Prostate gland (tissue), 2 donors: ENCODE data around the gene PEAR1. TPM values are rescaled to one million over a fixed set of nuclear protein-coding genes. Genes with fewer than 3 reads are reported as not detected.

ENCODE experiments used
- DNase-seq: peaks from one replicate; pipeline ENCODE4 v3.0.0-alpha.2; 2019; ENCODE audit warnings: low spot score
- H3K27ac ChIP-seq, 2 donors: fragments of 200-600 bp; sonication (generic); 2 replicates each; pipeline ENCODE4 v1.5.1; 2017 to 2019
- H3K27me3 ChIP-seq: fragments of 200-600 bp; sonication (generic); replicated peaks from 2 replicates; pipeline ENCODE4 v1.5.1; 2019; ENCODE audit not compliant: insufficient read depth
- H3K36me3 ChIP-seq, 2 donors: fragments of 200-600 bp; sonication (generic); 1 replicate in 1 of 2; 2 replicates in 1 of 2; pipeline versions ENCODE4 v1.5.1 to v1.8.1; 2017 to 2019
- H3K4me1 ChIP-seq: fragments of 200-600 bp; sonication (generic); replicated peaks from 2 replicates; pipeline ENCODE4 v1.5.1; 2019
- H3K4me3 ChIP-seq, 2 donors: fragments of 200-600 bp; sonication (generic); 2 replicates each; pipeline ENCODE4 v1.5.1; 2017 to 2019
- H3K9me3 ChIP-seq: fragments of 200-600 bp; sonication (generic); 2 replicates; pipeline ENCODE4 v1.5.1; 2017
- CTCF ChIP-seq, 4 experiments: fragments of 200-600 bp in 2 of 4; fragments of 450-650 bp in 2 of 4; sonication (generic) in 2 of 4; IDR thresholded peaks; 1 replicate in 3 of 4; 2 replicates in 1 of 4; pipeline ENCODE4 v1.5.1; 2016 to 2019; ENCODE audit warnings: antibody characterized with exemption in 4 of 4, mild to moderate bottlenecking in 2 of 4, moderate library complexity in 2 of 4
- POLR2A ChIP-seq: fragments of 450-650 bp; IDR thresholded peaks from one replicate; pipeline ENCODE4 v1.6.1; 2016; ENCODE audit warnings: antibody characterized with exemption, mild to moderate bottlenecking
- POLR2AphosphoS5 ChIP-seq: sonication (generic); formaldehyde crosslinking; IDR thresholded peaks from one replicate; pipeline ENCODE4 v1.6.1; 2017; ENCODE audit warnings: antibody characterized with exemption
- WGBS: methylation state at CpG from one replicate; pipeline ENCODE4 v1.1.5; 2018; 5-methylcytosine and 5-hydroxymethylcytosine counted together
- intact Hi-C: fragments of 100-400 bp; cut with DNase I; formaldehyde crosslinking; loops from one replicate; pipeline ENCODE4 v1.14.2; 2022
- total RNA-seq, 2 donors: library from RNA; depleted of rRNA; stranded (reverse); fragments of >200 nt; gene quantifications; one replicate each; pipeline ENCODE4 v1.1.0, GENCODE V29; 2016

PEAR1 gene
- total RNA-seq, 2 donors from 2014 or later, result 3.6 to 20.0 TPM

GRCh38 chr1:156859523-156860112, 33.9 kb upstream of the PEAR1 start:
- Histone ChIP-seq H3K4me1 (peaks cover 17% of the 10 kb centered on the region), H3K4me3 (peak overlapping the region; percentile 4 to 11), H3K9me3 (no peaks in the 10 kb centered on the region), H3K27ac (no peak overlapping the region), H3K36me3 (no peaks in the 10 kb centered on the region), H3K27me3 (peaks cover 14% of the 10 kb centered on the region)
- DNase-seq, result no peak
- intact Hi-C loops, result loop anchor here (5.0 to 10.0 kb wide), 2 partner anchors 57 to 165 kb away; no protein-coding TSS in a partner anchor
- WGBS, result under 1% methylated on average over 33 of the region's 33 CpGs
- no peak for TF ChIP-seq POLR2AphosphoS5
- no peak for TF ChIP-seq POLR2A
- no peak for TF ChIP-seq CTCF (IDR thresholded peaks at IDR 0.05)

GRCh38 chr1:156860113-156860627, 33.3 kb upstream of the PEAR1 start:
- H3K9me3 ChIP-seq, result no peaks in the 10 kb centered on the region
- peaks cover 17% of the 10 kb centered on the region for H3K4me1 ChIP-seq
- DNase-seq, result peak; percentile 14
- peaks cover 14% of the 10 kb centered on the region for H3K27me3 ChIP-seq
- H3K36me3 ChIP-seq, result no peaks in the 10 kb centered on the region
- peak overlapping the region; percentile 4 to 11 for H3K4me3 ChIP-seq
- no peak overlapping the region for H3K27ac ChIP-seq
- intact Hi-C loops, result loop anchor here (5.0 to 10.0 kb wide), 2 partner anchors 58 to 165 kb away; no protein-coding TSS in a partner anchor
- TF ChIP-seq POLR2A (no peak), CTCF (IDR thresholded peaks at IDR 0.05) (peak; percentile 42 to 78 (median 71))
- under 1% methylated on average over 35 of the region's 35 CpGs for WGBS

DNA sequence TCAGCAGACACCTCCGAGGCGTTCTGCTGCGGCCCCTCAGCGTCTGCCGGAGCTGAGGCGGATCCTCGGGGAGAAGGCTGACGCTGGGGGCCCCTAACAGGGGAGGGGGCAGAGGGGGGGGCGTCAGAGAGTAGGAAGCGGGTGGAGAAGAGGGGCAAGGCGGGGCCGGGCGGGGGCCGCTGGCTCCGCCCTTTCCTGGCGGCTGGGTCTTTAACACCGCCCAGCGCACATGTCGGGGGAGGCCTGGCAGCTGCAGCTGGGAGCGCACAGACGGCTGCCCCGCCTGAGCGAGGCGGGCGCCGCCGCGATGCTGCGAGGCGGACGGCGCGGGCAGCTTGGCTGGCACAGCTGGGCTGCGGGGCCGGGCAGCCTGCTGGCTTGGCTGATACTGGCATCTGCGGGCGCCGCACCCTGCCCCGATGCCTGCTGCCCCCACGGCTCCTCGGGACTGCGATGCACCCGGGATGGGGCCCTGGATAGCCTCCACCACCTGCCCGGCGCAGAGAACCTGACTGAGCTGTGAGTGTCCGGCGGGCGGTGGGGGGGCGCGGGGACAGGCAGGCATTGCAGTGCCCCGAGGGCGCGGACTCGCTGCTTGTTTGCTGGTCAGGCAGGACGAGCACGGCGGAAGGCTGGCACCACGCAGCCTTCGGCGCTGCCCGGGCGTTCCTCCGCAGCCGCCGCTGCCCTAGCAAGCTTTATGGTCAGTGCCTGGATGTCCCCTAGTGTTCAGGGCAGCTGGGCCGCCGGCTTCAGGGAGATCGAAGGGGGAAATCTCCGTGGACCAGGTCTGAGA, 32.7 kb upstream of the PEAR1 start, which contains the start of gene NTRK1:
Gene NTRK1 (plus strand): TSS at position 238 of the 796 bp plus-strand sequence. CDS start 70 bp downstream, at position 308.
- TF ChIP-seq POLR2AphosphoS5 (no peak), CTCF (IDR thresholded peaks at IDR 0.05) (no peak), POLR2A (no peak)
- H3K27me3 ChIP-seq, result peaks cover 14% of the 10 kb centered on the region
- 4% methylated on average over 62 of the region's 69 CpGs for WGBS
- H3K27ac ChIP-seq, result no peak within 1 kb of the TSS
- H3K9me3 ChIP-seq, result no peaks in the 10 kb centered on the region
- H3K4me3 ChIP-seq, result peak within 1 kb of the TSS; percentile 4 to 11
- H3K36me3 ChIP-seq, result no peaks in the 10 kb centered on the region
- DNase-seq, result no peak
- H3K4me1 ChIP-seq, result peaks cover 17% of the 10 kb centered on the region
- intact Hi-C loops, result loop anchor here (5.0 to 10.0 kb wide), 2 partner anchors 59 to 166 kb away; no protein-coding TSS in a partner anchor

DNA sequence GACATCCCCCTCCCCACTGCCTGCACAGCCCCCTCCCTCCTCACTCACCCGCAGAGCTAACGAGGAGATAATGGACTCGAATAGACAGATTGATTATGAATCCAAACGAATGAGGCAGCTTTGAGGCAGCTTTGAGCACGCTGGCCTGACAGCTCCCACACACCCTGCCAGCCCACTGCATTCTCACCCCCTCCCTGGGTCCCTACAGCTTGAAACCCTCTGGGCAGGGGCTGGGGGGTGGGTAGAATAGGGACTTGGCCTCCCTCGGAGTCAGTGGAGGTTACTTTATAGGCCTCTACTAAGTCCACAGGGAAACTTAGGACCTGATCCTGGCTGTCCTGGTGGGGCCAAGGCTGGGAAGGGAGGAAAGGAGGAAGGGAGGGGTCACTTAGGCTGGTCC, 30.9 kb upstream of the PEAR1 start:
- no peak overlapping the region for H3K4me3 ChIP-seq
- intact Hi-C loops, result loop anchor here (5.0 to 10.0 kb wide), 2 partner anchors 60 to 168 kb away; no protein-coding TSS in a partner anchor
- peaks cover 14% of the 10 kb centered on the region for H3K27me3 ChIP-seq

More for the DNA sequence above, 30.9 kb upstream of the PEAR1 start:
- no peak for DNase-seq
- Histone ChIP-seq H3K9me3 (no peaks in the 10 kb centered on the region), H3K4me1 (peaks cover 17% of the 10 kb centered on the region), H3K27ac (no peak overlapping the region), H3K36me3 (no peaks in the 10 kb centered on the region)
- 86% methylated on average over 6 of the region's 6 CpGs for WGBS
- TF ChIP-seq POLR2A, result no peak
- TF ChIP-seq POLR2AphosphoS5, result no peak
- TF ChIP-seq CTCF (IDR thresholded peaks at IDR 0.05), result no peak
